WTC11 (cell line): ENCODE measurements around the gene FOXJ3. TPM values are rescaled to one million over a fixed set of nuclear protein-coding genes. Genes with fewer than 3 reads are reported as not detected.

Source experiments
- ATAC-seq: fragments of 200-7000 bp; cut with Tn5 transposase; 2 replicates; pipeline ENCODE4 v1.10.0; 2021; ENCODE audit warnings: mild to moderate bottlenecking, moderate library complexity
- CTCF ChIA-PET: fragments of 300-600 bp; sonication (Branson Sonifier 250); formaldehyde crosslinking; loops from one replicate; lab custom pipeline; 2021; ENCODE audit warnings: antibody characterized with exemption; lab: Charles Lee
- POLR2A ChIA-PET: fragments of 350-600 bp; sonication (Branson Sonifier 250); formaldehyde crosslinking; loops from one replicate; lab custom pipeline; 2021; ENCODE audit warnings: antibody characterized with exemption; lab: Charles Lee
- DNase-seq: peaks from one replicate; pipeline ENCODE4 v3.0.0; 2021; ENCODE audit warnings: low spot score
- H3K27ac Mint-ChIP-seq: 2 replicates; pipeline ENCODE4 v1.8.0; 2021; ENCODE audit warnings: mixed read lengths
- H3K27me3 Mint-ChIP-seq: 2 replicates; pipeline ENCODE4 v1.8.0; 2021; ENCODE audit warnings: low read depth, mild to moderate bottlenecking, moderate library complexity, mixed read lengths
- H3K36me3 Mint-ChIP-seq: 2 replicates; pipeline ENCODE4 v1.8.0; 2021; ENCODE audit warnings: mixed read lengths
- H3K4me1 Mint-ChIP-seq: 2 replicates; pipeline ENCODE4 v1.8.0; 2022; ENCODE audit warnings: mixed read lengths
- H3K4me3 Mint-ChIP-seq: 2 replicates; pipeline ENCODE4 v1.8.0; 2021; ENCODE audit warnings: mild to moderate bottlenecking, moderate library complexity, mixed read lengths
- H3K9me3 Mint-ChIP-seq: 2 replicates; pipeline ENCODE4 v1.8.0; 2021; ENCODE audit warnings: mixed read lengths
- AR ChIP-seq: fragments of 250-450 bp; sonication (Bioruptor Pico); IDR thresholded peaks from 2 replicates; pipeline ENCODE4 v1.9.0; 2021; ENCODE audit warnings: mild to moderate bottlenecking
- ARID4B ChIP-seq: sonication (generic); formaldehyde crosslinking; IDR thresholded peaks from 2 replicates; pipeline ENCODE4 v1.8.0; 2023; ENCODE audit warnings: missing genetic modification reagents, mild to moderate bottlenecking, borderline replicate concordance
- CREB1 ChIP-seq: sonication (generic); formaldehyde crosslinking; IDR thresholded peaks from 2 replicates; pipeline ENCODE4 v1.8.0; 2023; ENCODE audit warnings: mild to moderate bottlenecking, missing genetic modification reagents
- FOXP1 ChIP-seq: sonication (generic); formaldehyde crosslinking; IDR thresholded peaks from 2 replicates; pipeline ENCODE4 v1.8.0; 2022; ENCODE audit warnings: missing genetic modification reagents, mild to moderate bottlenecking, moderate library complexity, borderline replicate concordance
- GABPB1 ChIP-seq: sonication (generic); formaldehyde crosslinking; IDR thresholded peaks from 2 replicates; pipeline ENCODE4 v1.8.1; 2023; ENCODE audit warnings: mild to moderate bottlenecking, missing genetic modification reagents
- GTF2I ChIP-seq: fragments of 250-450 bp; sonication (Bioruptor Pico); conservative IDR thresholded peaks from 2 replicates; pipeline ENCODE4 v1.4.0; 2021; ENCODE audit warnings: mild to moderate bottlenecking
- HMGA2 ChIP-seq: fragments of 250-450 bp; sonication (Bioruptor Pico); IDR thresholded peaks from 2 replicates; pipeline ENCODE4 v1.4.0; 2021; ENCODE audit warnings: mild to moderate bottlenecking, moderate library complexity
- HMGXB4 ChIP-seq: sonication (generic); formaldehyde crosslinking; IDR thresholded peaks from 2 replicates; pipeline ENCODE4 v1.8.1; 2023; ENCODE audit warnings: mild to moderate bottlenecking, moderate library complexity, missing genetic modification reagents
- IRF2 ChIP-seq: sonication (generic); formaldehyde crosslinking; IDR thresholded peaks from 2 replicates; pipeline ENCODE4 v1.8.0; 2022; ENCODE audit warnings: low read depth, missing genetic modification reagents, borderline replicate concordance
- JUN ChIP-seq: sonication (generic); formaldehyde crosslinking; IDR thresholded peaks from 2 replicates; pipeline ENCODE4 v1.8.0; 2023; ENCODE audit warnings: mild to moderate bottlenecking, missing genetic modification reagents
- MXD4 ChIP-seq: fragments of 250-450 bp; sonication (Bioruptor Pico); IDR thresholded peaks from 2 replicates; pipeline ENCODE4 v1.8.0; 2021; ENCODE audit warnings: mild to moderate bottlenecking, moderate library complexity, borderline replicate concordance
- NFATC4 ChIP-seq: fragments of 250-450 bp; sonication (Bioruptor Pico); IDR thresholded peaks from 2 replicates; pipeline ENCODE4 v1.9.0; 2021; ENCODE audit warnings: mild to moderate bottlenecking
- NFE2L1 ChIP-seq: sonication (generic); formaldehyde crosslinking; IDR thresholded peaks from 2 replicates; pipeline ENCODE4 v1.8.1; 2023; ENCODE audit warnings: missing genetic modification reagents
- RORB ChIP-seq: fragments of 250-450 bp; sonication (Bioruptor Pico); IDR thresholded peaks from 2 replicates; pipeline ENCODE4 v1.9.0; 2021; ENCODE audit warnings: mild to moderate bottlenecking
- SMAD4 ChIP-seq: sonication (generic); formaldehyde crosslinking; IDR thresholded peaks from 2 replicates; pipeline ENCODE4 v1.8.0; 2022; ENCODE audit warnings: mild to moderate bottlenecking, missing genetic modification reagents
- TCF7 ChIP-seq: sonication (generic); formaldehyde crosslinking; IDR thresholded peaks from 2 replicates; pipeline ENCODE4 v1.8.0; 2022; ENCODE audit warnings: mild to moderate bottlenecking, low read depth, missing genetic modification reagents, moderate library complexity
- TEAD4 ChIP-seq: sonication (generic); formaldehyde crosslinking; IDR thresholded peaks from 2 replicates; pipeline ENCODE4 v1.8.0; 2022; ENCODE audit warnings: mild to moderate bottlenecking, missing genetic modification reagents
- TP53 ChIP-seq: sonication (generic); formaldehyde crosslinking; IDR thresholded peaks from 2 replicates; pipeline ENCODE4 v1.8.1; 2023; ENCODE audit warnings: mild to moderate bottlenecking, missing genetic modification reagents
- ZNF138 ChIP-seq: sonication (generic); formaldehyde crosslinking; conservative IDR thresholded peaks from 2 replicates; pipeline ENCODE4 v1.8.1; 2022; ENCODE audit warnings: mild to moderate bottlenecking, moderate library complexity, missing genetic modification reagents
- ZNF396 ChIP-seq: fragments of 250-450 bp; sonication (Bioruptor Pico); IDR thresholded peaks from 2 replicates; pipeline ENCODE4 v1.8.0; 2021; ENCODE audit warnings: mild to moderate bottlenecking, moderate library complexity, borderline replicate concordance
- total RNA-seq: library from RNA; stranded (reverse); gene quantifications from 3 replicates; pipeline ENCODE4 v1.2.3, GENCODE V29; 2021
- TF ChIP-seq, protein P1 (sequence below): sonication (generic); formaldehyde crosslinking; IDR thresholded peaks from 2 replicates; pipeline ENCODE4 v1.8.0; 2022; ENCODE audit warnings: mild to moderate bottlenecking, missing genetic modification reagents

Gene FOXJ3
- total RNA-seq, 1 experiment from 2014 or later, result 43.3 TPM

GRCh38 chr1:42158189-42158588 lies 176.8 kb downstream of the FOXJ3 start (continued):
- TF ChIP-seq TP53 (CRISPR knock-in tag), result no peak
- TF ChIP-seq ZNF138 (CRISPR knock-in tag), result no peak
- TF ChIP-seq HMGXB4 (CRISPR knock-in tag), result no peak
- no peak for TF ChIP-seq ZNF396
- TF ChIP-seq FOXP1 (CRISPR knock-in tag), result no peak
- no peak for TF ChIP-seq ARID4B (CRISPR knock-in tag)
- TF ChIP-seq HMGA2 (CRISPR knock-in tag), result no peak

DNA sequence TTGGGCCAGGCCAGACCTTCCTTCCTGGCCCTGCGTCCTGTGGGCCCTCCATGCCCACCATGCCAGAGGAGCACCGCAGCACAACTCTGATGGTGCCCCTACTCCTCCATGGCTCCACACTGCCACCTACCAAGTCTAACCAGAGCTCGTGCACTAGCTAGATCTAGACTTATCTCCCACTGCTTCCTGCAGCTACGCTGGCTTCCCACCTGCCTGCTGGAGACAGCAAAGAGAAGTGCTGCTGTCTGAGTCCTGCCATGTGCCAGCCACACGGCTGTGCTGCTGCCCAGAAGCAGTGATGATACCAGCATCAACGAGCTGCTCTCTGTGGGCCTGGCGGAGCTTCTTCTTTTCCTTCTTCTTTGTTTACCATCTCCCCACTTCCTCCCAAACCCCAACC lies 177.4 kb downstream of the FOXJ3 start:
- TF ChIP-seq SMAD4 (CRISPR knock-in tag), result no peak
- POLR2A ChIA-PET, result no interaction called here
- Mint-ChIP-seq H3K9me3 (peaks cover 4% of the 10 kb centered on the region), H3K4me3 (no peak overlapping the region), H3K36me3 (no peaks in the 10 kb centered on the region), H3K27me3 (no peaks in the 10 kb centered on the region; the same call in 1 of the 2 replicates), H3K4me1 (no peaks in the 10 kb centered on the region), H3K27ac (no peak overlapping the region)
- DNase-seq, result no peak
- ATAC-seq, result peak; percentile 90
- CTCF ChIA-PET, result interaction anchor here (0.5 to 1.7 kb wide), 8 partner anchors 10 to 453 kb away, joined by 3 to 22 read pairs (median 3); no protein-coding TSS in a partner anchor

- ChIA-PET CTCF (interaction anchor here (1.2 kb wide), 1 partner anchor 18 kb away, joined by 7 read pairs; no protein-coding TSS in a partner anchor), POLR2A (no interaction called here)
- no peak for DNase-seq
- ATAC-seq, result no peak
- H3K4me1 Mint-ChIP-seq, result no peaks in the 10 kb centered on the region
- TF ChIP-seq CREB1 (no peak), FOXP1 (CRISPR knock-in tag) (no peak), RORB (no peak), TCF7 (CRISPR knock-in tag) (no peak), MXD4 (CRISPR knock-in tag) (no peak)
- TF ChIP-seq, all 79 proteins: peak for 0
- Mint-ChIP-seq H3K27ac (no peak overlapping the region), H3K27me3 (no peaks in the 10 kb centered on the region), H3K9me3 (no peaks in the 10 kb centered on the region; the same call in 1 of the 2 replicates), H3K4me3 (no peak overlapping the region), H3K36me3 (no peaks in the 10 kb centered on the region)
Measured at GRCh38 chr1:42155362-42155761, 179.7 kb downstream of the FOXJ3 start.

DNA sequence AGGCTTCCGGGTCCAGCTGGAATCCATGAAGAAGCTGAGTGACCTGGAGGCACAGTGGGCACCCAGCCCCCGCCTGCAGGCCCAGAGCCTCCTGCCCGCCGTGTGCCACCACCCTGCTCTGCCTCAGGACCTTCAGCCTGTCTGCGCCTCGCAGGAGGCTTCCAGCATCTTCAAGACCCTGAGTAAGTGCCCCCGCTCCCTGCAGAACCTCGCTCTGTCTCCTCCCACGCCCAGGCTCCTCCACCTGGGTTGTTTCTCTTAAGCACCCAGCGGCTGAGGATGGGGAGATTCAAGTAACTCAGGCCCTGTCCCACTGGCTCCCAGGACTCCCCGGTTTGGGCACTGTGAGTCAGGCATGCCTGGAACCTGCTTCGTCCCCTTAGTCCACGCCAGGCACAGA lies 180.3 kb downstream of the FOXJ3 start:
- ATAC-seq (no peak), DNase-seq (no peak)
- Mint-ChIP-seq H3K4me1 (no peaks in the 10 kb centered on the region), H3K4me3 (no peak overlapping the region), H3K9me3 (no peaks in the 10 kb centered on the region; the same call in 1 of the 2 replicates)
- POLR2A ChIA-PET, result no interaction called here
- no peak for TF ChIP-seq AR (CRISPR knock-in tag)
- TF ChIP-seq JUN, result no peak
- TF ChIP-seq TEAD4, result no peak
- TF ChIP-seq IRF2 (CRISPR knock-in tag), result no peak
- TF ChIP-seq NFATC4 (CRISPR knock-in tag), result no peak
- TF ChIP-seq, protein P1, sequence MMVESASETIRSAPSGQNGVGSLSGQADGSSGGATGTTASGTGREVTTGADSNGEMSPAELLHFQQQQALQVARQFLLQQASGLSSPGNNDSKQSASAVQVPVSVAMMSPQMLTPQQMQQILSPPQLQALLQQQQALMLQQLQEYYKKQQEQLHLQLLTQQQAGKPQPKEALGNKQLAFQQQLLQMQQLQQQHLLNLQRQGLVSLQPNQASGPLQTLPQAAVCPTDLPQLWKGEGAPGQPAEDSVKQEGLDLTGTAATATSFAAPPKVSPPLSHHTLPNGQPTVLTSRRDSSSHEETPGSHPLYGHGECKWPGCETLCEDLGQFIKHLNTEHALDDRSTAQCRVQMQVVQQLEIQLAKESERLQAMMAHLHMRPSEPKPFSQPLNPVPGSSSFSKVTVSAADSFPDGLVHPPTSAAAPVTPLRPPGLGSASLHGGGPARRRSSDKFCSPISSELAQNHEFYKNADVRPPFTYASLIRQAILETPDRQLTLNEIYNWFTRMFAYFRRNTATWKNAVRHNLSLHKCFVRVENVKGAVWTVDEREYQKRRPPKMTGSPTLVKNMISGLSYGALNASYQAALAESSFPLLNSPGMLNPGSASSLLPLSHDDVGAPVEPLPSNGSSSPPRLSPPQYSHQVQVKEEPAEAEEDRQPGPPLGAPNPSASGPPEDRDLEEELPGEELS (CRISPR knock-in tag), result no peak
- no peak for TF ChIP-seq ZNF138 (CRISPR knock-in tag)
- TF ChIP-seq GTF2I (CRISPR knock-in tag), result no peak
- TF ChIP-seq GABPB1 (CRISPR knock-in tag), result no peak
- TF ChIP-seq NFE2L1 (CRISPR knock-in tag), result no peak
- TF ChIP-seq, all 79 proteins: peak for 0
- Mint-ChIP-seq H3K27me3 (no peaks in the 10 kb centered on the region), H3K27ac (no peak overlapping the region), H3K36me3 (no peaks in the 10 kb centered on the region)
- CTCF ChIA-PET, result interaction anchor here (1.5 kb wide), 1 partner anchor 19 kb away, joined by 10 read pairs; no protein-coding TSS in a partner anchor
